T-helper 2 cell treated with Interferon-gamma antibody and Interleukin-4, amounts not matched to agents 100 ng/mL and 5 ng/mL, for 36 hours (primary cell): ENCODE data around the gene ZBTB7B. TPM values are rescaled to one million over a fixed set of nuclear protein-coding genes. Genes with fewer than 3 reads are reported as not detected.

ENCODE experiments used
- intact Hi-C: fragments of 100-400 bp; cut with micrococcal nuclease; formaldehyde crosslinking; loops from one replicate; pipeline ENCODE4 v1.15.1; 2023
- total RNA-seq: library from RNA; stranded (reverse); gene quantifications from 2 replicates; pipeline ENCODE4 v1.2.3, GENCODE V29; 2022

The ZBTB7B gene
- total RNA-seq: 121 and 129 TPM in 2 replicates

GRCh38 chr1:155002464-155003226, at the start of gene ZBTB7B:
Gene ZBTB7B, plus strand, starts transcription at chr1:155002802. Its CDS starts 11,859 bp downstream, at chr1:155014661.
- intact Hi-C loops: loop anchor here (1.0 to 5.0 kb wide), 4 partner anchors 28 to 1500 kb away; partner anchors contain the start of genes CKS1B, EFNA4 and MEF2D

GRCh38 chr1:154953611-154954038, 49.0 kb upstream of the ZBTB7B start:
- intact Hi-C loops: no loop called here

GRCh38 chr1:154954541-154954940, 48.1 kb upstream of the ZBTB7B start:
- intact Hi-C loops: no loop called here

GRCh38 chr1:154955039-154955717, 47.4 kb upstream of the ZBTB7B start:
- intact Hi-C loops: loop anchor here (1.0 to 5.0 kb wide), 7 partner anchors 18 to 398 kb away; partner anchors contain the start of genes CKS1B, EFNA4, FLAD1 and UBE2Q1

GRCh38 chr1:154955718-154956543, 46.7 kb upstream of the ZBTB7B start, which contains the start of gene PBXIP1:
Gene PBXIP1, minus strand, starts transcription at chr1:154956099. Its CDS starts 2,378 bp downstream, at chr1:154953721.
- intact Hi-C loops: loop anchor here (1.0 to 5.0 kb wide), 7 partner anchors 18 to 399 kb away; partner anchors contain the start of genes CKS1B, EFNA4, FLAD1 and UBE2Q1

GRCh38 chr1:154956544-154956941, 46.1 kb upstream of the ZBTB7B start:
- intact Hi-C loops: loop anchor here (5.0 kb wide), 2 partner anchors 106 to 399 kb away; partner anchors contain the start of genes EFNA4 and UBE2Q1

- intact Hi-C loops: loop anchor here (5.0 kb wide), 2 partner anchors 105 to 400 kb away; partner anchors contain the start of genes EFNA4 and UBE2Q1
These were observed 45.4 kb upstream of the ZBTB7B start for GRCh38 chr1:154957091-154957657.

- intact Hi-C loops: loop anchor here (5.0 kb wide), 2 partner anchors 104 to 401 kb away; partner anchors contain the start of genes EFNA4 and UBE2Q1
These were observed 44.6 kb upstream of the ZBTB7B start for GRCh38 chr1:154958036-154958435.

- intact Hi-C loops: loop anchor here (5.0 kb wide), 2 partner anchors 103 to 402 kb away; partner anchors contain the start of genes EFNA4 and UBE2Q1
These were observed 43.7 kb upstream of the ZBTB7B start for GRCh38 chr1:154958681-154959425.

GRCh38 chr1:154959426-154959780, 43.2 kb upstream of the ZBTB7B start:
- intact Hi-C loops: loop anchor here (5.0 kb wide), 2 partner anchors 103 to 402 kb away; partner anchors contain the start of genes EFNA4 and UBE2Q1

GRCh38 chr1:154960446-154961136, 42.0 kb upstream of the ZBTB7B start:
- intact Hi-C loops: loop anchor here (1.0 to 2.0 kb wide), 2 partner anchors 14 to 56 kb away; partner anchors contain the start of gene CKS1B

GRCh38 chr1:154961207-154962155, 41.1 kb upstream of the ZBTB7B start, which contains the start of gene PYGO2:
Gene PYGO2, minus strand, starts transcription at chr1:154961782. Its CDS starts 206 bp downstream, at chr1:154961576.
- intact Hi-C loops: loop anchor here (1.0 to 2.0 kb wide), 2 partner anchors 13 to 55 kb away; partner anchors contain the start of gene CKS1B

- intact Hi-C loops: no loop called here
These were observed 40.3 kb upstream of the ZBTB7B start for GRCh38 chr1:154962156-154962749.

GRCh38 chr1:154962795-154963330, 39.7 kb upstream of the ZBTB7B start:
- intact Hi-C loops: no loop called here

- intact Hi-C loops: no loop called here
These were observed 39.0 kb upstream of the ZBTB7B start for GRCh38 chr1:154963643-154964042.

- intact Hi-C loops: no loop called here
These were observed 38.2 kb upstream of the ZBTB7B start for GRCh38 chr1:154964359-154964758.

- intact Hi-C loops: no loop called here
These were observed 36.5 kb upstream of the ZBTB7B start for GRCh38 chr1:154966111-154966510.
